GM21526 (cell line): ENCODE data around the gene PDK2.

ENCODE experiments used
- ATAC-seq: cut with Tn5 transposase; IDR thresholded peaks from one replicate; pipeline ENCODE4 v1.9.1; 2021; ENCODE audit warnings: moderate library complexity; ENCODE audit not compliant: unreplicated experiment, low FRiP score

PDK2 gene

GRCh38 chr17:50094753-50095619 is at the start of gene PDK2:
PDK2 (plus strand) TSS chr17:50095351; CDS start chr17:50095436, 85 bp downstream.
- ATAC-seq = peak; percentile 89

- no peak for ATAC-seq
Observed at GRCh38 chr17:50046179-50046578, 49.0 kb upstream of the PDK2 start.

- ATAC-seq = no peak
Observed at GRCh38 chr17:50046667-50047066, 48.5 kb upstream of the PDK2 start.

- no peak for ATAC-seq
Observed at GRCh38 chr17:50047083-50047482, 48.1 kb upstream of the PDK2 start.

- ATAC-seq = no peak
Observed at GRCh38 chr17:50047488-50048126, 47.5 kb upstream of the PDK2 start.

GRCh38 chr17:50048146-50048720 is 46.9 kb upstream of the PDK2 start:
- ATAC-seq = no peak

GRCh38 chr17:50048988-50049387 is 46.2 kb upstream of the PDK2 start:
- ATAC-seq = no peak

- no peak for ATAC-seq
Observed at GRCh38 chr17:50049636-50050035, 45.5 kb upstream of the PDK2 start.

- no peak for ATAC-seq
Observed at GRCh38 chr17:50050431-50051032, 44.6 kb upstream of the PDK2 start.

GRCh38 chr17:50051082-50051576 is 44.0 kb upstream of the PDK2 start:
- no peak for ATAC-seq

- ATAC-seq = no peak
Observed at GRCh38 chr17:50051606-50052005, 43.5 kb upstream of the PDK2 start.

GRCh38 chr17:50052241-50052796 is 42.8 kb upstream of the PDK2 start:
- ATAC-seq = no peak

GRCh38 chr17:50052822-50053653 is 42.1 kb upstream of the PDK2 start:
- no peak for ATAC-seq

- ATAC-seq = no peak
Observed at GRCh38 chr17:50053654-50053960, 41.5 kb upstream of the PDK2 start.

- no peak for ATAC-seq
Observed at GRCh38 chr17:50055055-50055425, 40.1 kb upstream of the PDK2 start.

GRCh38 chr17:50055426-50056216 is 39.5 kb upstream of the PDK2 start, which contains the start of gene ITGA3:
ITGA3 (plus strand) TSS chr17:50056110; CDS start chr17:50056440, 330 bp downstream.
- ATAC-seq = no peak

GRCh38 chr17:50056217-50056960 is 38.8 kb upstream of the PDK2 start:
- no peak for ATAC-seq

- no peak for ATAC-seq
Observed at GRCh38 chr17:50056961-50057330, 38.2 kb upstream of the PDK2 start.
